ENCODE measurements around the gene NEK9.

DNA sequence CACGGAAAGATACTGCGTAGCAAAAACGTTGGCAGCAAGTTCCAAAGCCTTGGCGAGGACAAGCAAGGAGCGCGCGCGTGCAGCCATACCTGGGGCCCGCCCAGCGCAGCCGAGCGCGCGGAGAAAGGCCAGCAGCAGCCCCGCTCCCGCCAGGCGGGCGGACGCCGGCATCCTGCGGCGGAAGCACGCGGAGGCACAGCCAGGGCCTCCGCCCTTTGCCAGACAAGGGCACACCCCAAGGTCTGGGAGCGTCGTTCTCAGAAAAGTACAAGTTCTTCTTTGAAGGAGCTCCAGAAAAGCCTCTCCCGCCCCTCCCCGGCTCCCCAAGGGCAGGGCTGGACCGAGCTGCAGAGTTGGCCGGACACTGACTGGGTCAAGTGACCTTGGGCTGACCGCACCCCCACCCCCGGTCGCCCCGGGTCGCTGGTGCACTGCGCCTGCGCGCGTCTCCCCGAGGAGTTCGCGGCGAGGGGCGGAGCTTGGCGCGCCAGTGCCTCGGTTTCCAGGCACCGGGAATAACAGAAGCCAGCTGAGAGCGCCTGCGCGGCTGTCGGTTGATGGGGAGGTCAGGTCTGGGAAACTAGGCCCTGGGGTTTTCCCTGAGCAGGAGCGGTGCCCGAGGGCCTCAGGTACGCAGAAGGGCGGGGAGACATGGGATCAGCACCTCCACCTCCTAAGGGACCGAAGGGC is 57.6 kb downstream of the NEK9 start, which contains the start of gene ZC2HC1C:
- TF ChIP-seq, protein P1, sequence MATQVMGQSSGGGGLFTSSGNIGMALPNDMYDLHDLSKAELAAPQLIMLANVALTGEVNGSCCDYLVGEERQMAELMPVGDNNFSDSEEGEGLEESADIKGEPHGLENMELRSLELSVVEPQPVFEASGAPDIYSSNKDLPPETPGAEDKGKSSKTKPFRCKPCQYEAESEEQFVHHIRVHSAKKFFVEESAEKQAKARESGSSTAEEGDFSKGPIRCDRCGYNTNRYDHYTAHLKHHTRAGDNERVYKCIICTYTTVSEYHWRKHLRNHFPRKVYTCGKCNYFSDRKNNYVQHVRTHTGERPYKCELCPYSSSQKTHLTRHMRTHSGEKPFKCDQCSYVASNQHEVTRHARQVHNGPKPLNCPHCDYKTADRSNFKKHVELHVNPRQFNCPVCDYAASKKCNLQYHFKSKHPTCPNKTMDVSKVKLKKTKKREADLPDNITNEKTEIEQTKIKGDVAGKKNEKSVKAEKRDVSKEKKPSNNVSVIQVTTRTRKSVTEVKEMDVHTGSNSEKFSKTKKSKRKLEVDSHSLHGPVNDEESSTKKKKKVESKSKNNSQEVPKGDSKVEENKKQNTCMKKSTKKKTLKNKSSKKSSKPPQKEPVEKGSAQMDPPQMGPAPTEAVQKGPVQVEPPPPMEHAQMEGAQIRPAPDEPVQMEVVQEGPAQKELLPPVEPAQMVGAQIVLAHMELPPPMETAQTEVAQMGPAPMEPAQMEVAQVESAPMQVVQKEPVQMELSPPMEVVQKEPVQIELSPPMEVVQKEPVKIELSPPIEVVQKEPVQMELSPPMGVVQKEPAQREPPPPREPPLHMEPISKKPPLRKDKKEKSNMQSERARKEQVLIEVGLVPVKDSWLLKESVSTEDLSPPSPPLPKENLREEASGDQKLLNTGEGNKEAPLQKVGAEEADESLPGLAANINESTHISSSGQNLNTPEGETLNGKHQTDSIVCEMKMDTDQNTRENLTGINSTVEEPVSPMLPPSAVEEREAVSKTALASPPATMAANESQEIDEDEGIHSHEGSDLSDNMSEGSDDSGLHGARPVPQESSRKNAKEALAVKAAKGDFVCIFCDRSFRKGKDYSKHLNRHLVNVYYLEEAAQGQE (IDR thresholded peaks at IDR 0.05; ENCODE audit: insufficient read depth in 1 of 2, low read depth in 2 of 2, low read length in 2 of 2) = no peak
- TF ChIP-seq POLR2AphosphoS5 (IDR thresholded peaks at IDR 0.05; ENCODE audit: low read depth, low read length) (no peak), TAF1 (IDR thresholded peaks at IDR 0.05; ENCODE audit: borderline replicate concordance, insufficient read depth, low read length) (no peak)
